Measurements from ENCODE around the gene GIGYF1. TPM values are rescaled to one million over a fixed set of nuclear protein-coding genes. Genes with fewer than 3 reads are reported as not detected.

Gene GIGYF1
- total and polyA plus RNA-seq, 2 of the 8 experiments (the other 6 are each of a cell fraction or from before 2014, with no cell fraction given), result 24.1 to 99.3 TPM

- no peak for TF ChIP-seq CTCF (IDR thresholded peaks at IDR 0.05; ENCODE audit: control extremely low read depth in 1 of 3, insufficient read depth in 1 of 3, low read depth in 1 of 3, low read length in 3 of 3)
- no peak for TF ChIP-seq SAP30 (IDR thresholded peaks at IDR 0.05; ENCODE audit: insufficient read depth, insufficient replicate concordance, low read length)
- TF ChIP-seq BRCA1 (IDR thresholded peaks at IDR 0.05; ENCODE audit: low read depth, low read length), result no peak
- TF ChIP-seq BCL11A (IDR thresholded peaks at IDR 0.05; ENCODE audit: low read depth in 2 of 2, low read length in 2 of 2), result no peak
- TF ChIP-seq RNF2 (IDR thresholded peaks at IDR 0.05; ENCODE audit: borderline replicate concordance, low read depth, low read length, missing control alignments, poor library complexity, severe bottlenecking), result no peak
- no peak for TF ChIP-seq RAD21 (IDR thresholded peaks at IDR 0.05 in 1 of 2, conservative IDR thresholded peaks at IDR 0.05 in 1 of 2; ENCODE audit: low read depth in 2 of 2, low read length in 2 of 2)
- no peak for TF ChIP-seq SP2 (IDR thresholded peaks at IDR 0.05; ENCODE audit: low read length)
- no peak for TF ChIP-seq CREB1 (IDR thresholded peaks at IDR 0.05)
- no peak for TF ChIP-seq RFX5 (IDR thresholded peaks at IDR 0.05; ENCODE audit: borderline replicate concordance, low read depth, low read length)
These were observed 20.7 kb upstream of the GIGYF1 start (continued) for GRCh38 chr7:100714725-100715124.

Measured in H1 (cell line).